GM12892 (cell line): ENCODE data around the gene TMCO5A.

ENCODE experiments used
- POLR2AphosphoS5 ChIP-seq: IDR thresholded peaks from 2 replicates; pipeline ENCODE4 v1.6.1; 2011; ENCODE audit warnings: low read depth, low read length, control low read depth
- TAF1 ChIP-seq: IDR thresholded peaks from 2 replicates; pipeline ENCODE4 v1.6.1; 2011; ENCODE audit warnings: low read depth, mild to moderate bottlenecking, control low read depth, low read length, borderline replicate concordance

GRCh38 chr15:37934340-37934739 is at the start of gene TMCO5A:
- TF ChIP-seq POLR2AphosphoS5 (no peak), TAF1 (no peak)
